Ascending aorta (tissue), 2 donors: ENCODE data around the gene WDR62. TPM values are rescaled to one million over a fixed set of nuclear protein-coding genes. Genes with fewer than 3 reads are reported as not detected.

ENCODE experiments used
- DNase-seq, 2 donors: peaks; one replicate each; pipeline ENCODE4 v3.0.0-alpha.2; 2019; ENCODE audit warnings: low spot score in 2 of 2
- H3K27ac ChIP-seq, 2 donors: fragments of 200-600 bp; sonication (generic); one replicate each; pipeline ENCODE4 v1.5.1; 2016 to 2017; ENCODE audit warnings: mild to moderate bottlenecking in 1 of 2
- H3K27me3 ChIP-seq: fragments of 200-600 bp; sonication (generic); one replicate; pipeline ENCODE4 v1.5.1; 2017
- H3K36me3 ChIP-seq, 2 donors: fragments of 200-600 bp; sonication (generic); one replicate each; pipeline ENCODE4 v1.5.1; 2016
- H3K4me1 ChIP-seq, 2 donors: fragments of 200-600 bp; sonication (generic); one replicate each; pipeline ENCODE4 v1.5.1; 2016 to 2017; ENCODE audit warnings: mild to moderate bottlenecking in 1 of 2
- H3K4me3 ChIP-seq, 2 donors: fragments of 200-600 bp; sonication (generic); one replicate each; pipeline ENCODE4 v1.5.1; 2016 to 2017; ENCODE audit warnings: mild to moderate bottlenecking in 1 of 2
- H3K9me3 ChIP-seq, 2 donors: fragments of 200-600 bp; sonication (generic); one replicate each; pipeline ENCODE4 v1.5.1; 2016
- intact Hi-C: fragments of 100-400 bp; cut with DNase I; formaldehyde crosslinking; loops from one replicate; pipeline ENCODE4 v1.15.1; 2023
- total RNA-seq: library from RNA; depleted of rRNA; stranded (reverse); fragments of >200 nt; gene quantifications from one replicate; pipeline ENCODE4 v1.1.0, GENCODE V29; 2016
- TF ChIP-seq, protein P1 (sequence below), 3 experiments: fragments of 200-600 bp in 2 of 3; fragments of 450-650 bp in 1 of 3; sonication (generic) in 2 of 3; IDR thresholded peaks; one replicate each; pipeline ENCODE4 v1.5.1; 2016 to 2019; ENCODE audit warnings: antibody characterized with exemption in 3 of 3, mild to moderate bottlenecking in 1 of 3, moderate library complexity in 1 of 3

Gene WDR62
- total RNA-seq, 1 donor from 2014 or later = not detected

DNA sequence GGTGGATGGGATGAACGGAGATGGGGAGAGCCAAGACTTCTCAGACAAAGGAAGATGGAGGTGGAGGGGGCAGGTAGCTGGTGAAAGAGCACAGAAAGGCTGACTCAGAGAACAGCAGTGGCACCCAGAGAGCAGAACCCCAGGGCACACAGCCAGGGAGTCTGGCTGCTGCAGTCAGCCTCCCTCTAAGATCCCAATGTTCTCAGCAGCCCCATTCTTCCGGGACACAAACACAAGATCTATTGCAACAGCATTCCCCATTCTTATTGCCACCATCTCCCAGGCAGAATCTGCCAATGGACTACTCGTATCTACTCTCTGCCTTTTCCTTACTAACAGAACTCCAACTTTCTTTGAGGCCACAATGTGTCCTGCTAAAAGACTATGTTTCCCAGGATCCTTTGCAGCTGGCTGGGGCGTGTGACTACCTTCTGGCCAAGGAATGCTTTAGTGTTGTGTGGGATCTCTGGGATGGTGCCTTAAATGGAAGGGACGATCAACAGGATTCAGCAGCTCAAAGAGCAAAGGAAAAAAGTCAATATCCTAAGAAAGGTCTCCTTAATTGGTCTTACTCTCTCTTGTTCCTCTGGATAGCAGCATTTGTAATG is 8.2 kb upstream of the WDR62 start:
- Histone ChIP-seq H3K27me3 (no peaks in the 10 kb centered on the region), H3K9me3 (no peaks in the 10 kb centered on the region), H3K4me3 (no peak overlapping the region), H3K27ac (no peak overlapping the region), H3K4me1 (no peaks in the 10 kb centered on the region), H3K36me3 (no peaks in the 10 kb centered on the region)
- TF ChIP-seq, protein P1, sequence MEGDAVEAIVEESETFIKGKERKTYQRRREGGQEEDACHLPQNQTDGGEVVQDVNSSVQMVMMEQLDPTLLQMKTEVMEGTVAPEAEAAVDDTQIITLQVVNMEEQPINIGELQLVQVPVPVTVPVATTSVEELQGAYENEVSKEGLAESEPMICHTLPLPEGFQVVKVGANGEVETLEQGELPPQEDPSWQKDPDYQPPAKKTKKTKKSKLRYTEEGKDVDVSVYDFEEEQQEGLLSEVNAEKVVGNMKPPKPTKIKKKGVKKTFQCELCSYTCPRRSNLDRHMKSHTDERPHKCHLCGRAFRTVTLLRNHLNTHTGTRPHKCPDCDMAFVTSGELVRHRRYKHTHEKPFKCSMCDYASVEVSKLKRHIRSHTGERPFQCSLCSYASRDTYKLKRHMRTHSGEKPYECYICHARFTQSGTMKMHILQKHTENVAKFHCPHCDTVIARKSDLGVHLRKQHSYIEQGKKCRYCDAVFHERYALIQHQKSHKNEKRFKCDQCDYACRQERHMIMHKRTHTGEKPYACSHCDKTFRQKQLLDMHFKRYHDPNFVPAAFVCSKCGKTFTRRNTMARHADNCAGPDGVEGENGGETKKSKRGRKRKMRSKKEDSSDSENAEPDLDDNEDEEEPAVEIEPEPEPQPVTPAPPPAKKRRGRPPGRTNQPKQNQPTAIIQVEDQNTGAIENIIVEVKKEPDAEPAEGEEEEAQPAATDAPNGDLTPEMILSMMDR (IDR thresholded peaks at IDR 0.05) = no peak
- intact Hi-C loops = no loop called here
- DNase-seq = no peak

DNA sequence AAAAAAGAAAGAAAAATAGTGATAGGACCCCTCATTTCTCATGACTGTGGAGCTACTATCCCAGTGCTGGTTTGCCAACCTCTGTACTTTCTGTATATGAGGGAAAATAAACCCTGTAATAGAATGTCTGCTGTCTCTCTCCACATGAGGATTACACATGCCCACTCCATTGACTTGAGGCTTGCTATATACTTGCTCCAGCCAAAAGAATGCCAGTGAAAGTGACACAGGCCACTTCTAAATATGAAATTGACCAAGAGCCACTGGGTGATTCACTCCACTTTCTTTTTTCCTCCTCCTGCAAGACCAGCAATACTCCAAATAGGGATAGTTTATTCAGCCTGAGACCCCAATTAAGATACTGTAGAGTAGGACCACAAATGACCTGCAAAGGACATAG is 6.9 kb upstream of the WDR62 start:
- H3K4me3 ChIP-seq = no peak overlapping the region
- no peak overlapping the region for H3K27ac ChIP-seq
- DNase-seq = no peak
- TF ChIP-seq, protein P1 (IDR thresholded peaks at IDR 0.05) = no peak
- intact Hi-C loops = no loop called here
- no peaks in the 10 kb centered on the region for H3K9me3 ChIP-seq
- no peaks in the 10 kb centered on the region for H3K27me3 ChIP-seq
- H3K4me1 ChIP-seq = no peaks in the 10 kb centered on the region
- no peaks in the 10 kb centered on the region for H3K36me3 ChIP-seq

DNA sequence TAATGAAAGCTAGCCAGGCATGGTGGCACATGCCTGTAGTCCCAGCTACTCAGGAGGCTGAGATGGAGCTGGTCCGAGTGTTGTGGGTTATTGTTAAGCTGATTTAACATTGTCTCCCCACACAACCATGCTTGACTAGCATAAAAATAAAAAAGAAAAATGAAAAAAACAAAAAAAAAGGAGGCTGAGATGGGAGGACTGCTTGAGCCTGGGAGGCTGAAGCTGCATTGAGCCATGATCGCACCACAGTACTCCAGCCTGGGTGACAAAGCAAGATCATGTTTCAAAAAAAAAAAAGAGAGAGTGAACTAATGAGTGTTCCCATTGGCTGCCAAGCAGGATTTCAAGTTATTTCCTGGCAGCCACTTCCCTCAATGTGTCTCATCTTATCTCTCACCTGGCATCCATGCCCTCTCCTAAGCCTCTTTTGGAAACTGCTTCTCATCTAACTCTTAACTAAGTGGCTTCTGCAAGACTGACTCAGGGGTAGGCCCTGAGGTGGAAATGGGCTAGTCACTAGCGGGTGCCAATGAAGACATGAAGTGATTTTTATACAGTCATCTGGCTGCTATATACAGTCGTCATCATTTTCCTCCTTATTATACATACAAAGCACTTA is 5.5 kb upstream of the WDR62 start:
- no peak for DNase-seq
- no peaks in the 10 kb centered on the region for H3K9me3 ChIP-seq
- H3K27ac ChIP-seq = no peak overlapping the region
- no peaks in the 10 kb centered on the region for H3K4me1 ChIP-seq
- H3K4me3 ChIP-seq = no peak overlapping the region
- no peaks in the 10 kb centered on the region for H3K36me3 ChIP-seq
- no peaks in the 10 kb centered on the region for H3K27me3 ChIP-seq
- intact Hi-C loops = no loop called here
- TF ChIP-seq, protein P1 (IDR thresholded peaks at IDR 0.05) = no peak

DNA sequence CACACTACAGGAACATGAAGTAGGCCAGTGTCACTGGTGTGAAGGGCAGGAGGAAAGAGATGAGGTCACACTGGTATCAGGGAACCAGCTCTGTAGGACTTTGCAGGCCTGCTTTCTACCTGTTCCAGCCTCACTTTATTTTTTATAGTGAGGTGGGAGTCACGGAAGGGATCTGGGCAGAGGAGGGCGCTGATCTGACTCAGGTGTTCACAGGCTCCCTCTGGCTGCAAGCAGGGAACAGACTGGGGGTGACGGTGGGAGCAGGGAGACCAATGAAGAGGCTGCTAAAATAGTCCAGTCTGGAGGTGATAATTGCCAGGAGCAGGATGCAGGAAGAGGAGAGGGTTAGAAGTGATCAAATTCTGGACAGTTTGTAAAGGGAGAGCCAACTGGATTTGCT is 3.5 kb upstream of the WDR62 start:
- Histone ChIP-seq H3K27me3 (no peaks in the 10 kb centered on the region), H3K4me3 (no peak overlapping the region), H3K36me3 (no peaks in the 10 kb centered on the region), H3K9me3 (no peaks in the 10 kb centered on the region), H3K4me1 (peaks cover 0 to 6% of the 10 kb centered on the region in 2 donors), H3K27ac (no peak overlapping the region)
- no peak for DNase-seq
- TF ChIP-seq, protein P1 (IDR thresholded peaks at IDR 0.05) = no peak
- intact Hi-C loops = loop anchor here (5.0 to 10.0 kb wide), 4 partner anchors 54 to 406 kb away; partner anchors contain the start of genes COX6B1, ETV2, IGFLR1 and SDHAF1

DNA sequence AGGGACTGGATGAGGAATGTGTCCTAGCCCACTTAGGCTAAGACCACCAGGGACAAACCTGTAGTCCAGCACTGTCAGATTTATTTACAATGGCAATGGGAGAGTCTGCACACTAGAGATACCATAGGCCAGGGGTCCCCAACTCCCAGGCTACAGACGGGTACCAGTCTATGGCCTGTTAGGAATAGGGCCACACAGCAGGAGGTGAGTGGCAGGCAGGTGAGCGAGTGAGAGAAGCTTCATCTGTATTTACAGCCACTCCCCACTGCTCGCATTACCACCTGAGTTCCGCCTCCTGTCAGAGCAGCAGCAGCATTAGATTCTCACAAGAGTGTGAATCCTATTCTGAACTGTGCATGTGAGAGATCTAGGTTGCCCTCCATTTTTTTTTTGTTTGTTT is 3.1 kb upstream of the WDR62 start:
- TF ChIP-seq, protein P1 (IDR thresholded peaks at IDR 0.05) = no peak
- peaks cover 0 to 6% of the 10 kb centered on the region in 2 donors for H3K4me1 ChIP-seq
- no peaks in the 10 kb centered on the region for H3K9me3 ChIP-seq
- intact Hi-C loops = loop anchor here (5.0 to 10.0 kb wide), 4 partner anchors 54 to 407 kb away; partner anchors contain the start of genes COX6B1, ETV2, IGFLR1 and SDHAF1
- H3K27me3 ChIP-seq = no peaks in the 10 kb centered on the region
- DNase-seq = no peak
- H3K36me3 ChIP-seq = no peaks in the 10 kb centered on the region
- no peak overlapping the region for H3K4me3 ChIP-seq
- H3K27ac ChIP-seq = no peak overlapping the region
